ENCODE data around the gene TARS2. TPM values are rescaled to one million over a fixed set of nuclear protein-coding genes. Genes with fewer than 3 reads are reported as not detected.
A peak's percentile ranks its signal among the peaks of the same experiment; 100 is the strongest.

The TARS2 gene
- polyA plus RNA-seq, 1 of the 3 experiments (the other 2 are of a cell fraction), result 22.2 TPM

DNA sequence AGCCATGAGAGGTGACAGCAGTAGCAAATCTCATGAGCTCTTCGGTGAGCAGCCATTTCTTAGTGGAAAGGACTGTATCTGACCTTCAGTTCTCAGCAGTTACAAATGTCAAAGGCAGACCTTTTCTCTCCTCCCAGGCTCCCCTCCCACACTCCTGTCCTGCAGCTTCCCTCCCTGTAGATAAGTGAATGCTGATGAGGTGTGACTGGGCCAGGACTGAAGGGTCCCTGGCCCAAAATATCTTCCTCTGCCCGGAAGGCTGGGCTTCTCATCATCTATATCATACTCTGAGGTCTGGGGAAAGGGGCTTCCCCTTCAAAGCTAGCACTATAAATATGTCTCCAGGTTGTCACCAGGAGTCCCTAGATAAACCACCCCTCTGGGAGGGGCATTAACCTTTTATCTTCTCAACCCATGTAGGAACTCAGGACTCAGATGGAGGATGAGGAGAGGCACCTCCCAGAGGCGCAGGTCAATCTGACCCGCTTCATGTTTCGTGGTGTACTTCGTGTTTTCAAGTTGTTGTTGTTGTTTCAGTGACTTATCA lies 58.3 kb downstream of the TARS2 start:
- no peaks in the 10 kb centered on the region for H4K20me1 ChIP-seq (ENCODE audit: insufficient read depth)
- peak; percentile 8 for DNase-seq
- no peaks in the 10 kb centered on the region for H3K79me2 ChIP-seq (ENCODE audit: insufficient read depth)
- H3K36me3 ChIP-seq (replicated peaks in 1 of 2; ENCODE audit: control insufficient read depth in 1 of 2, insufficient read depth in 2 of 2, low read length in 1 of 2), result no peaks in the 10 kb centered on the region
- no peaks in the 10 kb centered on the region for H3K9me3 ChIP-seq
- no peak overlapping the region for H3K9ac ChIP-seq
- peaks cover 0 to 4% of the 10 kb centered on the region in 2 experiments; a peak in 1 of 4 replicates for H3K4me1 ChIP-seq (ENCODE audit: control insufficient read depth in 1 of 2, insufficient read depth in 2 of 2, low read depth in 1 of 2, low read length in 1 of 2)
- TF ChIP-seq, protein P1, sequence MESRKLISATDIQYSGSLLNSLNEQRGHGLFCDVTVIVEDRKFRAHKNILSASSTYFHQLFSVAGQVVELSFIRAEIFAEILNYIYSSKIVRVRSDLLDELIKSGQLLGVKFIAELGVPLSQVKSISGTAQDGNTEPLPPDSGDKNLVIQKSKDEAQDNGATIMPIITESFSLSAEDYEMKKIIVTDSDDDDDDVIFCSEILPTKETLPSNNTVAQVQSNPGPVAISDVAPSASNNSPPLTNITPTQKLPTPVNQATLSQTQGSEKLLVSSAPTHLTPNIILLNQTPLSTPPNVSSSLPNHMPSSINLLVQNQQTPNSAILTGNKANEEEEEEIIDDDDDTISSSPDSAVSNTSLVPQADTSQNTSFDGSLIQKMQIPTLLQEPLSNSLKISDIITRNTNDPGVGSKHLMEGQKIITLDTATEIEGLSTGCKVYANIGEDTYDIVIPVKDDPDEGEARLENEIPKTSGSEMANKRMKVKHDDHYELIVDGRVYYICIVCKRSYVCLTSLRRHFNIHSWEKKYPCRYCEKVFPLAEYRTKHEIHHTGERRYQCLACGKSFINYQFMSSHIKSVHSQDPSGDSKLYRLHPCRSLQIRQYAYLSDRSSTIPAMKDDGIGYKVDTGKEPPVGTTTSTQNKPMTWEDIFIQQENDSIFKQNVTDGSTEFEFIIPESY (IDR thresholded peaks at IDR 0.05; ENCODE audit: borderline replicate concordance, low read depth), result no peak
- TF ChIP-seq NRF1 (IDR thresholded peaks at IDR 0.05; ENCODE audit: low read depth, low read length), result no peak
- TF ChIP-seq, protein P2, sequence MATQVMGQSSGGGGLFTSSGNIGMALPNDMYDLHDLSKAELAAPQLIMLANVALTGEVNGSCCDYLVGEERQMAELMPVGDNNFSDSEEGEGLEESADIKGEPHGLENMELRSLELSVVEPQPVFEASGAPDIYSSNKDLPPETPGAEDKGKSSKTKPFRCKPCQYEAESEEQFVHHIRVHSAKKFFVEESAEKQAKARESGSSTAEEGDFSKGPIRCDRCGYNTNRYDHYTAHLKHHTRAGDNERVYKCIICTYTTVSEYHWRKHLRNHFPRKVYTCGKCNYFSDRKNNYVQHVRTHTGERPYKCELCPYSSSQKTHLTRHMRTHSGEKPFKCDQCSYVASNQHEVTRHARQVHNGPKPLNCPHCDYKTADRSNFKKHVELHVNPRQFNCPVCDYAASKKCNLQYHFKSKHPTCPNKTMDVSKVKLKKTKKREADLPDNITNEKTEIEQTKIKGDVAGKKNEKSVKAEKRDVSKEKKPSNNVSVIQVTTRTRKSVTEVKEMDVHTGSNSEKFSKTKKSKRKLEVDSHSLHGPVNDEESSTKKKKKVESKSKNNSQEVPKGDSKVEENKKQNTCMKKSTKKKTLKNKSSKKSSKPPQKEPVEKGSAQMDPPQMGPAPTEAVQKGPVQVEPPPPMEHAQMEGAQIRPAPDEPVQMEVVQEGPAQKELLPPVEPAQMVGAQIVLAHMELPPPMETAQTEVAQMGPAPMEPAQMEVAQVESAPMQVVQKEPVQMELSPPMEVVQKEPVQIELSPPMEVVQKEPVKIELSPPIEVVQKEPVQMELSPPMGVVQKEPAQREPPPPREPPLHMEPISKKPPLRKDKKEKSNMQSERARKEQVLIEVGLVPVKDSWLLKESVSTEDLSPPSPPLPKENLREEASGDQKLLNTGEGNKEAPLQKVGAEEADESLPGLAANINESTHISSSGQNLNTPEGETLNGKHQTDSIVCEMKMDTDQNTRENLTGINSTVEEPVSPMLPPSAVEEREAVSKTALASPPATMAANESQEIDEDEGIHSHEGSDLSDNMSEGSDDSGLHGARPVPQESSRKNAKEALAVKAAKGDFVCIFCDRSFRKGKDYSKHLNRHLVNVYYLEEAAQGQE (IDR thresholded peaks at IDR 0.05; ENCODE audit: low read depth, low read length), result no peak
- TF ChIP-seq MXI1 (IDR thresholded peaks at IDR 0.05; ENCODE audit: low read depth, low read length), result no peak
- TF ChIP-seq POLR2AphosphoS5 (IDR thresholded peaks at IDR 0.05; ENCODE audit: low read depth, low read length), result no peak
- TF ChIP-seq JUND (IDR thresholded peaks at IDR 0.05), result no peak
- TF ChIP-seq SMC3 (IDR thresholded peaks at IDR 0.05; ENCODE audit: low read depth, low read length), result no peak
- no peak for TF ChIP-seq EP300 (IDR thresholded peaks at IDR 0.05; ENCODE audit: borderline replicate concordance in 1 of 2, low read depth in 1 of 2, low read length in 1 of 2)
- TF ChIP-seq ELF1 (IDR thresholded peaks at IDR 0.05), result no peak
- no peak for TF ChIP-seq TEAD4 (IDR thresholded peaks at IDR 0.05; ENCODE audit: borderline replicate concordance, insufficient read depth)
- TF ChIP-seq USF2 (IDR thresholded peaks at IDR 0.05; ENCODE audit: borderline replicate concordance, low read depth, low read length), result no peak
- no peak for TF ChIP-seq RAD21 (IDR thresholded peaks at IDR 0.05; ENCODE audit: low read length)
- TF ChIP-seq IRF3 (IDR thresholded peaks at IDR 0.05; ENCODE audit: low read depth, low read length), result no peak
- TF ChIP-seq GATA2 (CRISPR knock-in tag; IDR thresholded peaks at IDR 0.05), result no peak
- TF ChIP-seq RFX5 (IDR thresholded peaks at IDR 0.05; ENCODE audit: low read length), result no peak
- TF ChIP-seq FOXM1 (IDR thresholded peaks at IDR 0.05; ENCODE audit: low read depth), result no peak
- TF ChIP-seq GABPA (IDR thresholded peaks at IDR 0.05; ENCODE audit: low read depth), result no peak
- H2AFZ ChIP-seq (ENCODE audit: low read depth), result no peak overlapping the region
- no peak overlapping the region for H3K4me2 ChIP-seq
- WGBS (ENCODE audit: low lambda C conversion rate), result 95% methylated on average over 6 of the region's 6 CpGs
- H3K27me3 ChIP-seq (ENCODE audit: insufficient read depth), result no peaks in the 10 kb centered on the region
- no peak overlapping the region for H3K27ac ChIP-seq (ENCODE audit: low read depth in 2 of 2, low read length in 1 of 2)
- H3K9me2 ChIP-seq, result no peaks in the 10 kb centered on the region
- ChIA-PET CTCF (interaction anchor here (0.9 to 10.0 kb wide), 3 partner anchors 13 to 75 kb away, joined by 3 to 69 read pairs (median 4); no protein-coding TSS in a partner anchor), POLR2A (no interaction called here)
- no peak overlapping the region for H3K4me3 ChIP-seq (ENCODE audit: low read depth in 2 of 2, low read length in 1 of 2)
- no peaks in the 10 kb centered on the region for H3F3A ChIP-seq (replicated peaks; ENCODE audit: insufficient read depth)
